NCI-H146 treated with DMSO at 0.1 percent for 48 hours (cell line): ENCODE data around the gene PROM2.

Experiments used
- DNase-seq: peaks from one replicate; lab custom pipeline; 2025; ENCODE audit not compliant: unreplicated experiment; lab: John Stamatoyannopoulos, UW

PROM2 gene

GRCh38 chr2:95336406-95336805, 62.2 kb downstream of the PROM2 start:
- no peak for DNase-seq

- no peak for DNase-seq
Observed at GRCh38 chr2:95337829-95338228, 63.6 kb downstream of the PROM2 start.
